C4-2B (cell line): ENCODE data around the gene PODNL1.

Experiments
- H3K27ac ChIP-seq: fragments of 450-650 bp; 2 replicates; pipeline ENCODE4 v1.5.1; 2017
- CTCF ChIP-seq: fragments of 450-650 bp; conservative IDR thresholded peaks from 2 replicates; pipeline ENCODE4 v1.5.1; 2017; ENCODE audit warnings: mild to moderate bottlenecking
- ZFX ChIP-seq: fragments of 450-650 bp; IDR thresholded peaks from 2 replicates; pipeline ENCODE4 v1.6.1; 2017

PODNL1 gene

GRCh38 chr19:13885826-13886365 is 52.3 kb downstream of the PODNL1 start:
- no peak for TF ChIP-seq CTCF
- TF ChIP-seq ZFX, result no peak
- H3K27ac ChIP-seq, result no peak overlapping the region

- TF ChIP-seq ZFX (no peak), CTCF (no peak)
- no peak overlapping the region for H3K27ac ChIP-seq
These were observed 53.3 kb downstream of the PODNL1 start for GRCh38 chr19:13884726-13885591.

GRCh38 chr19:13883516-13884064 is 54.6 kb downstream of the PODNL1 start:
- TF ChIP-seq CTCF (no peak), ZFX (no peak)
- no peak overlapping the region for H3K27ac ChIP-seq

- H3K27ac ChIP-seq, result no peak overlapping the region
- TF ChIP-seq CTCF (no peak), ZFX (no peak)
These were observed 55.4 kb downstream of the PODNL1 start for GRCh38 chr19:13882836-13883235.

GRCh38 chr19:13882419-13882795 is 55.8 kb downstream of the PODNL1 start:
- TF ChIP-seq CTCF (no peak), ZFX (no peak)
- no peak overlapping the region for H3K27ac ChIP-seq

- no peak overlapping the region for H3K27ac ChIP-seq
- TF ChIP-seq CTCF (no peak), ZFX (no peak)
These were observed 56.4 kb downstream of the PODNL1 start for GRCh38 chr19:13881692-13882418.

GRCh38 chr19:13881251-13881691 is 56.9 kb downstream of the PODNL1 start:
- TF ChIP-seq CTCF (no peak), ZFX (no peak)
- no peak overlapping the region for H3K27ac ChIP-seq
